GM13976 (cell line): Measurements from ENCODE around the gene KICS2.

Source experiments
- DNase-seq: peaks from one replicate; pipeline ENCODE4 v3.0.0; 2012; ENCODE audit warnings: low spot score
- in situ Hi-C: fragments of 300-500 bp; cut with MboI; formaldehyde crosslinking; loops from one replicate; pipeline ENCODE4 v1.12.0; 2022; ENCODE audit warnings: low sequenced_read_pairs, mixed read lengths, inconsistent platforms; ENCODE audit not compliant: unreplicated experiment
- TF ChIP-seq, protein P1 (sequence below): IDR thresholded peaks from 2 replicates; pipeline ENCODE4 v1.5.1; 2012; ENCODE audit warnings: borderline replicate concordance, mild to moderate bottlenecking; ENCODE audit not compliant: insufficient read depth; ENCODE audit errors: extremely low read depth, missing control alignments, control extremely low read depth

KICS2 gene

DNA sequence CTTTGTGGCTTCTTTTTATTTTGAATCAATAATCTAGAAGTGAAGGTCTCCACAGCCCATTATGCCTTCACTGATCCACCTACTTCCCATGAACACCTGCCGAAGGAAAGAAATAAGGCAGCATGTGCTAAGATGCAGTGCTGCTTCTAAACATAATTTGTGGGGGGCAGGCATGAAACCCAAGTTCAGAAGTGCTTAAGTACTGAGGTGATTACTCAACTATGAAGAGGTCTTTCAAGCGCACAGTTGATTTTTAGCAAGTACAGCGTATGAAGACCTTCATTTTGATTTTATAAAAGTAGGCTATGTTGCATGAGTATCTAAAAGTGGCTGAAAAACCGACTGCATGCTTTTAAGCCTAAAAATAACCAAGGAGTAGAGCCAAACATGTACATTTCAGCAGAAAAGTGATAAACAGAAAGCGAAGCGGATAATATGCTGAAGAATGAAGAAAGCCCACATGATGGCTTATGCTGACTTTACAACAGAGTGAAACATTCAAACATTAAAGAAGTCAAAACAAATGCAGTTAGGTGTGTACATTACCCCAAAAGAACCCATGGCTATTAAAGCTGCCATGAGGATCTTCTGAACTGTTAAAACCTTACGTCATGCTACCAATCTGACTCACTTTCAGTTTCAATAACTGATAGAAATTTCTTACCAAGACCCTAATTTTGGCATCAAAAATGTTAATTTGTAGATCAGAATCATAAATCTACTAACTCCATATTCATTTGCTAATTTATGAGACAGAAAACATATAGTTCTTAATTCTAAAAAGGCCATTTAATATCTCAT is 29.3 kb downstream of the KICS2 start:
- DNase-seq = peak; percentile 69
- in situ Hi-C loops = no loop called here
- TF ChIP-seq, protein P1, sequence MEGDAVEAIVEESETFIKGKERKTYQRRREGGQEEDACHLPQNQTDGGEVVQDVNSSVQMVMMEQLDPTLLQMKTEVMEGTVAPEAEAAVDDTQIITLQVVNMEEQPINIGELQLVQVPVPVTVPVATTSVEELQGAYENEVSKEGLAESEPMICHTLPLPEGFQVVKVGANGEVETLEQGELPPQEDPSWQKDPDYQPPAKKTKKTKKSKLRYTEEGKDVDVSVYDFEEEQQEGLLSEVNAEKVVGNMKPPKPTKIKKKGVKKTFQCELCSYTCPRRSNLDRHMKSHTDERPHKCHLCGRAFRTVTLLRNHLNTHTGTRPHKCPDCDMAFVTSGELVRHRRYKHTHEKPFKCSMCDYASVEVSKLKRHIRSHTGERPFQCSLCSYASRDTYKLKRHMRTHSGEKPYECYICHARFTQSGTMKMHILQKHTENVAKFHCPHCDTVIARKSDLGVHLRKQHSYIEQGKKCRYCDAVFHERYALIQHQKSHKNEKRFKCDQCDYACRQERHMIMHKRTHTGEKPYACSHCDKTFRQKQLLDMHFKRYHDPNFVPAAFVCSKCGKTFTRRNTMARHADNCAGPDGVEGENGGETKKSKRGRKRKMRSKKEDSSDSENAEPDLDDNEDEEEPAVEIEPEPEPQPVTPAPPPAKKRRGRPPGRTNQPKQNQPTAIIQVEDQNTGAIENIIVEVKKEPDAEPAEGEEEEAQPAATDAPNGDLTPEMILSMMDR = no peak

- TF ChIP-seq, protein P1 = no peak
- DNase-seq = no peak
- in situ Hi-C loops = no loop called here
Observed at GRCh38 chr12:64190140-64190539, 32.0 kb downstream of the KICS2 start.

DNA sequence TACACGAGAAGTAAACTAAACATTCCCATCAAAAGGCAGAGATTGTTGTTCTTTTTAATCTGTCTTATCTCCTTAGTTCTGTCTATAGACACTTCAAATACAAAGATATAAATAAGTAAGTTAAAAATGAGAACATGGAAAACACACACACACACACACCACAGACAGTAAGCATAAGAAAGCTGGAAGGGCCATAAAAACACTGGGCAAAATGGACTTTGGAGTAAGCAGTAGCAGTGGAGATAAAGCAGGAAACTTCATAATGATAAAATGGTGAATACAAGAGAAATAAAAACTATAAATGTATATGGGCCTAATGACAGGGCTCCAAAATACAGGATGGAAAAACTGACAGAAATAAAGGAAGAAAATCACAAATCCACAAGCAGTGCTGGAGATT is 32.6 kb downstream of the KICS2 start:
- in situ Hi-C loops = no loop called here
- DNase-seq = no peak
- TF ChIP-seq, protein P1 = no peak

DNA sequence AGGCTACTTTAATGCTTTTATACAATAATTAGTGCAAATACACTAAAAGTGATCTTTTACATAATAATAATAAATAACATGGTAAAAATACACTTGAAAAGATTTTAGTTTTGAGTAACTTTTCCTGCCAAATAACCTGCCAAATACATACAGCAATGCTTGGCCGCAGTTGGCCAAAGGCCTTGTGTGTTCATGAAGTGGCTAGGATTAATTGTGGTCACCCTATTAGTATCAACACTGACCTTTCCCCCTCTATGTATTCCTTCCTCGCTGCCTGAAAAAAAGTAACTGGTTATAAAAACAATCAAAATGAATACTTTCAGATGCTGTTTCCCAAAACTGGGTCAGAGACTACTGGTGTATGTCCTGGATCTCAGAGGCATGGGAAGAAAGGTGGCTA is 34.3 kb downstream of the KICS2 start:
- DNase-seq = no peak
- TF ChIP-seq, protein P1 = no peak
- in situ Hi-C loops = no loop called here

DNA sequence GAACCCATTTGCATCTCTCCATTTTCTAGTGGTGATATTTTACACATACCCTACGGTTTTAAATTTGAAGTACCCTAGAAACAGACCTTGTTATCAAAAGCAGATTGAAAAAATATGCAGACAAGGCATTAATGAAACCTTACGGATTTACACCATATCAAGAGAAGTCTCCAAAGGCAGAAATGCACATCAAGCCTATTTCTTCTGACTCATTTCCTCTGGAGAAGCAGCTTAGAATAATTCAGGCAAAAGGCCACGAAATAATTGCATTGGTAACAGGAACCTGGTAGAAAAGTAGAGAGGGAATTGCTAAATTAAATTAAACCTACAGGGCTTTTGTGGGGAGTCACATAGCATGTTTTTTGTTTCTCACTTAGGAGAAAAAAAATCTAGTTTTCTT is 34.7 kb downstream of the KICS2 start:
- in situ Hi-C loops = no loop called here
- no peak for DNase-seq
- TF ChIP-seq, protein P1 = no peak

- peak; percentile 32 for DNase-seq
- in situ Hi-C loops = no loop called here
- TF ChIP-seq, protein P1 = no peak
Observed at GRCh38 chr12:64186789-64187188, 35.3 kb downstream of the KICS2 start.

- TF ChIP-seq, protein P1 = no peak
- in situ Hi-C loops = no loop called here
- no peak for DNase-seq
Observed at GRCh38 chr12:64184216-64184615, 37.9 kb downstream of the KICS2 start.
